K562 (cell line): Measurements from ENCODE around the gene CUL5. TPM values are rescaled to one million over a fixed set of nuclear protein-coding genes. Genes with fewer than 3 reads are reported as not detected.

Source experiments
- ATAC-seq: fragments of 200-7000 bp; cut with Tn5 transposase; 3 replicates; pipeline ENCODE4 v1.9.1; 2020; ENCODE audit warnings: moderate library complexity
- BruUV-seq: library from RNA; stranded (reverse); fragments of 400-500 nt; replicated peaks from 2 replicates; lab custom pipeline; 2021; lab: Mats Ljungman, UMichigan
- CTCF ChIA-PET: fragments of 300-600 bp; formaldehyde crosslinking; extraction: SDS; loops from one replicate; lab custom pipeline; 2021; ENCODE audit warnings: low intra/inter-chr PET ratio; lab: Yijun Ruan, JAX
- POLR2A ChIA-PET: fragments of 300-600, 350-650 bp; sonication (Branson Sonifier 250); formaldehyde crosslinking; extraction: SDS; loops from one replicate; lab custom pipeline; 2021; ENCODE audit warnings: antibody characterized with exemption, inconsistent platforms; lab: Yijun Ruan, JAX
- DNase-seq, 4 experiments: peaks; one replicate each; pipeline versions ENCODE4 v3.0.0 to v3.0.0-alpha.2; 2011 to 2018; ENCODE audit warnings: low spot score in 3 of 4, mixed read lengths in 3 of 4; ENCODE audit errors: extremely low read depth in 1 of 4
- FAIRE-seq: peaks from 2 replicates; lab custom pipeline; 2011; peaks lifted over from hg19 to GRCh38; lab: Jason Lieb, UNC
- H2AFZ ChIP-seq: 2 replicates; pipeline ENCODE4 v1.6.0; 2011; ENCODE audit warnings: low read depth, low read length, control low read depth, inconsistent platforms
- H3K27ac ChIP-seq: fragments of 200-600 bp; 3 replicates; pipeline ENCODE4 v1.8.0; 2011; ENCODE audit warnings: low read depth, mild to moderate bottlenecking, control low read depth, inconsistent platforms, low read length, moderate library complexity, mixed read lengths; ENCODE audit errors: extremely low read depth
- H3K27me3 ChIP-seq, 2 experiments: fragments of 300-600 bp in 1 of 2; 2 replicates in 1 of 2; 3 replicates in 1 of 2; pipeline versions ENCODE4 v1.6.0 to v1.8.0; 2011; ENCODE audit warnings: inconsistent platforms in 2 of 2, low read length in 2 of 2, mild to moderate bottlenecking in 1 of 2, mixed read lengths in 1 of 2, moderate library complexity in 1 of 2; ENCODE audit not compliant: control insufficient read depth in 2 of 2, insufficient read depth in 2 of 2
- H3K36me3 ChIP-seq: fragments of 300-600 bp; 3 replicates; pipeline ENCODE4 v1.8.0; 2011; ENCODE audit warnings: mild to moderate bottlenecking, low read length, inconsistent platforms; ENCODE audit not compliant: control insufficient read depth, insufficient read depth
- H3K4me1 ChIP-seq, 2 experiments: fragments of 200-600 bp in 1 of 2; replicated peaks in 1 of 2; 2 replicates in 1 of 2; 3 replicates in 1 of 2; pipeline versions ENCODE4 v1.5.1 to v1.8.0; 2011; ENCODE audit warnings: inconsistent platforms in 2 of 2, low read length in 2 of 2, mild to moderate bottlenecking in 1 of 2, mixed read lengths in 1 of 2, moderate library complexity in 1 of 2; ENCODE audit not compliant: control insufficient read depth in 2 of 2, insufficient read depth in 2 of 2
- H3K4me2 ChIP-seq: 2 replicates; pipeline ENCODE4 v1.6.1; 2011; ENCODE audit warnings: low read length, control low read depth, inconsistent platforms, mixed read lengths; ENCODE audit not compliant: insufficient read depth
- H3K4me3 ChIP-seq: fragments of 200-600 bp; sonication (generic), shearing (Covaris generic); 2 replicates; pipeline ENCODE4 v1.5.1; 2016; ENCODE audit warnings: control low read depth, inconsistent platforms
- H3K79me2 ChIP-seq: fragments of 200-600 bp; 3 replicates; pipeline ENCODE4 v1.8.0; 2011; ENCODE audit warnings: low read length, inconsistent platforms; ENCODE audit not compliant: control insufficient read depth, insufficient read depth
- H3K9ac ChIP-seq, 2 experiments: 2 replicates each; pipeline versions ENCODE4 v1.6.0 to v1.6.1; 2011; ENCODE audit warnings: low read depth in 2 of 2, low read length in 2 of 2, control low read depth in 1 of 2, inconsistent platforms in 1 of 2, mild to moderate bottlenecking in 1 of 2, mixed read lengths in 1 of 2; ENCODE audit not compliant: insufficient read depth in 1 of 2
- H3K9me1 ChIP-seq: one replicate; pipeline ENCODE4 v1.6.0; 2011; ENCODE audit warnings: inconsistent platforms, mild to moderate bottlenecking, low read length, moderate library complexity; ENCODE audit not compliant: control insufficient read depth, insufficient read depth
- H3K9me3 ChIP-seq: replicated peaks from 2 replicates; pipeline ENCODE4 v1.5.1; 2011; ENCODE audit warnings: low read depth, low read length, inconsistent platforms; ENCODE audit not compliant: control insufficient read depth, insufficient read depth
- H4K20me1 ChIP-seq: replicated peaks from 2 replicates; pipeline ENCODE4 v1.6.1; 2011; ENCODE audit warnings: low read length, inconsistent platforms, mixed read lengths; ENCODE audit not compliant: control insufficient read depth, insufficient read depth
- CC2D1A ChIP-seq: fragments of 450-650 bp; IDR thresholded peaks from 2 replicates; pipeline ENCODE4 v1.6.1; 2017; ENCODE audit warnings: mild to moderate bottlenecking
- CREBBP ChIP-seq: IDR thresholded peaks from one replicate; pipeline ENCODE4 v1.6.1; 2012; ENCODE audit warnings: low read depth, mild to moderate bottlenecking, control low read depth, inconsistent platforms, low read length
- KHSRP ChIP-seq: fragments of 450-650 bp; IDR thresholded peaks from 2 replicates; pipeline ENCODE4 v1.6.1; 2017
- MECOM ChIP-seq: fragments of 250-450 bp; sonication (Bioruptor Pico); IDR thresholded peaks from 2 replicates; pipeline ENCODE4 v1.8.0; 2022; ENCODE audit warnings: inconsistent platforms
- PHB ChIP-seq: fragments of 250-450 bp; sonication (Bioruptor Pico); IDR thresholded peaks from 2 replicates; pipeline ENCODE4 v1.5.0; 2021
- XRCC4 ChIP-seq: IDR thresholded peaks from one replicate; pipeline ENCODE4 v1.6.1; 2011; ENCODE audit not compliant: insufficient read depth, insufficient read length; ENCODE audit errors: extremely low read depth
- ZBTB43 ChIP-seq: sonication (generic); formaldehyde crosslinking; IDR thresholded peaks from 2 replicates; pipeline ENCODE4 v1.8.0; 2023; ENCODE audit warnings: mild to moderate bottlenecking, missing genetic modification reagents
- ZNF3 ChIP-seq: fragments of 250-450 bp; sonication (Bioruptor Pico); IDR thresholded peaks from 2 replicates; pipeline ENCODE4 v1.5.0; 2021; ENCODE audit warnings: mild to moderate bottlenecking, moderate library complexity
- in situ Hi-C: fragments of 300-500 bp; cut with MboI; formaldehyde crosslinking; loops from 4 replicates; pipeline ENCODE4 v1.15.0; 2018; ENCODE audit warnings: inconsistent platforms, mixed read lengths
- intact Hi-C: fragments of 100-400 bp; cut with micrococcal nuclease; formaldehyde crosslinking; loops from 2 replicates; pipeline ENCODE4 v1.14.2; 2022
- polyA plus RNA-seq, 8 experiments: library from polyadenylated mRNA; depleted of rRNA in 4 of 8; stranded (reverse) in 5 of 8; unstranded in 3 of 8; fragments of >200 nt; fragmentation: Nextera tagmentation in 2 of 8; fragmentation: Illumina TruSeq in 1 of 8; extraction: Ambion mirVana in 2 of 8; extraction: Trizol in 1 of 8; gene quantifications; 2 replicates each; pipeline versions ENCODE4 v1.2.1 to v1.2.3, GENCODE V29; 2011 to 2014; ENCODE audit warnings: inconsistent platforms in 1 of 8, missing spikeins in 1 of 8
- total RNA-seq, 7 experiments: library from RNA; depleted of rRNA in 6 of 7; stranded (reverse); fragments of >200 nt in 6 of 7; fragmentation: Illumina TruSeq in 2 of 7; extraction: Trizol in 2 of 7; gene quantifications; 2 replicates each; pipeline versions ENCODE4 v1.2.1 to v1.2.3, GENCODE V29; 2011 to 2021; ENCODE audit warnings: low replicate concordance in 1 of 7

CUL5 gene
- total and polyA plus RNA-seq, 9 of the 15 experiments (the other 6 are each of a cell fraction or from before 2014, with no cell fraction given): 14.3 to 45.9 (median 23.0) TPM

- no peak overlapping the region for H2AFZ ChIP-seq
- FAIRE-seq: no peak
- H3K4me3 ChIP-seq: no peak overlapping the region
- H3K4me2 ChIP-seq: no peak overlapping the region
- ChIA-PET POLR2A (interaction anchor here (0.5 kb wide), 1 partner anchor 1037 kb away, joined by 3 read pairs; no protein-coding TSS in a partner anchor), CTCF (no interaction called here)
- no peaks in the 10 kb centered on the region for H3K9me1 ChIP-seq
- H3K79me2 ChIP-seq: peaks cover 99% of the 10 kb centered on the region
- DNase-seq: no peak
- H3K9me3 ChIP-seq: no peaks in the 10 kb centered on the region
- no peaks in the 10 kb centered on the region for H3K27me3 ChIP-seq
- in situ Hi-C loops: no loop called here
- H4K20me1 ChIP-seq: no peaks in the 10 kb centered on the region
- no peak overlapping the region for H3K27ac ChIP-seq
- intact Hi-C loops: no loop called here
- no peak for ATAC-seq
- peaks cover 26 to 62% of the 10 kb centered on the region in 2 experiments for H3K4me1 ChIP-seq
- BruUV-seq: no TSS peak
- no peak for TF ChIP-seq CREBBP
- TF ChIP-seq ZBTB43 (CRISPR knock-in tag): no peak
- TF ChIP-seq MECOM (CRISPR knock-in tag): no peak
- no peak for TF ChIP-seq KHSRP
- TF ChIP-seq ZNF3 (CRISPR knock-in tag): no peak
- no peak for TF ChIP-seq PHB (CRISPR knock-in tag)
- no peak for TF ChIP-seq CC2D1A
- TF ChIP-seq XRCC4: no peak
- no peak overlapping the region; a peak in 1 of 4 replicates for H3K9ac ChIP-seq
- H3K36me3 ChIP-seq: peaks cover 28% of the 10 kb centered on the region
Observed at GRCh38 chr11:108016647-108017046, 7.9 kb downstream of the CUL5 start.
